ENCODE results near the gene USP10. TPM values are rescaled to one million over a fixed set of nuclear protein-coding genes. Genes with fewer than 3 reads are reported as not detected.
"Not testable (repeated sequence)": the region's sequence is repeated elsewhere in the genome, so short reads cannot be mapped to it uniquely, and the experiment has no call there.

USP10 gene
- total and polyA plus RNA-seq, 3 experiments from 2014 or later, result 86.1 to 146 (median 143) TPM

DNA sequence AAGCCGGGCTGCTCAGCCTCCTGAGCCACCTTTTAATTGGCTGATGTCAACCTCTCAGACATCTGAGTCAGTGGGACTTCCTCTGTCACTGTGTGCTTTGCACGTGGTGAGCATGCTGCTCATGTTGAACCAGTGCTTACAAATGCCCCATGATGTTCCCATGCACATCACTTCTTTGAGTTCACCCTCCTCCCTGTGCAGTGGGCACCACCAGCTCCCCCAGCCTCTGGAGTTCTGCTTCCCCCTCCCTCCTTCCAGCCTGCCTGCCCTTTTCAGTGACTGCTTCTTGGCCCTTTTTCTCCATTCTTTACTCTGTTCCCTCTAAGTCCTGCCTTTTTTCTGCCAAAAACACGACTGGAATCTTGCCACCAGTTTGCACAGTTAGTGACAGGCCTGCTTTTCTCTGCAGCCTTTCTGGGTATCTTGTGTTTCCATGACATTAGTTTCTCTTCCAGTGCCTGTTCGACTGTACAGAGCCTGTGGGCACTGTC lies 41.6 kb downstream of the USP10 start:
- Mint-ChIP-seq H3K9me3 (no peaks in the 10 kb centered on the region), H3K4me3 (no peak overlapping the region), H3K4me1 (peaks cover 21 to 51% (median 42%) of the 10 kb centered on the region in 3 donors), H3K27ac (peak overlapping the region in 2 of 8 donors; percentile 32 to 94), H3K36me3 (peaks cover 4 to 66% (median 14%) of the 10 kb centered on the region in 3 donors), H3K27me3 (peaks cover 0 to 1% of the 10 kb centered on the region in 2 donors)
- H3K4me1 ChIP-seq (ENCODE audit: insufficient read depth, low read length), result peaks cover 14% of the 10 kb centered on the region
- no peak overlapping the region for H3K4me3 ChIP-seq (ENCODE audit: low read length)
- no peak overlapping the region for H3K27ac ChIP-seq (ENCODE audit: low read depth, low read length)
- POLR2A ChIA-PET, result no interaction called here
- peaks cover 22% of the 10 kb centered on the region for H3K36me3 ChIP-seq (ENCODE audit: insufficient read depth, low read length)
- no peaks in the 10 kb centered on the region for H3K27me3 ChIP-seq (ENCODE audit: insufficient read depth, low read length, poor library complexity, severe bottlenecking)
- DNase-seq, result no peak
- no peaks in the 10 kb centered on the region for H3K9me3 ChIP-seq (ENCODE audit: low read length)
- CTCF ChIA-PET, result interaction anchor here (1.4 to 6.3 kb wide), 5 partner anchors 13 to 231 kb away, joined by 3 to 59 read pairs (median 16); no protein-coding TSS in a partner anchor

DNA sequence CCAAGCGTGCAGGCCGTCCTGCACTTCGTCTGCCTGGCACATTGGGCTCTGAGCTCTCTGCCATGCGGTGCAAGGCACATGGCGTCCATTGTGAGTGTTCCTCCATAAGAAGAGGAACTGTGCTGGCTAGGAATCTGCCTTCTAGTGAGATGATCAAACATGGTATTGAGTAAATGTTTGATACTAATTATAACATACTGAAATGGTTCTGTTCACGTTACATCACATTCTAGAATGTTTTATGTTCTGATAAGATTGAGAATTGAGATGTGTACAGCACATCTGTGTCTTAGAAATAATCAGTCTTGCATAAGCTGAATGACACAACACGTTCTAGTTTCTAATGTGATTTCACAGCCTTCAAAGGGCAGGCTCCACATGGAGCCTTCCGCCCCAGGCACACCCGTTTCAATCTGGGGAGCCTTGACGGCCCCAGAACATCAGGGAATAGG lies 42.9 kb downstream of the USP10 start:
- Mint-ChIP-seq H3K4me1 (peaks cover 16 to 43% (median 35%) of the 10 kb centered on the region in 3 donors), H3K36me3 (peaks cover 4 to 70% (median 15%) of the 10 kb centered on the region in 3 donors), H3K27me3 (peaks cover 0 to 1% of the 10 kb centered on the region in 2 donors), H3K4me3 (no peak overlapping the region), H3K9me3 (no peaks in the 10 kb centered on the region), H3K27ac (no peak overlapping the region)
- Histone ChIP-seq H3K4me1 (ENCODE audit: insufficient read depth, low read length) (peaks cover 10% of the 10 kb centered on the region), H3K4me3 (ENCODE audit: low read length) (no peak overlapping the region), H3K27me3 (ENCODE audit: insufficient read depth, low read length, poor library complexity, severe bottlenecking) (no peaks in the 10 kb centered on the region), H3K27ac (ENCODE audit: low read depth, low read length) (no peak overlapping the region), H3K9me3 (ENCODE audit: low read length) (no peaks in the 10 kb centered on the region), H3K36me3 (ENCODE audit: insufficient read depth, low read length) (peaks cover 27% of the 10 kb centered on the region)
- POLR2A ChIA-PET, result no interaction called here
- no peak for DNase-seq
- CTCF ChIA-PET, result interaction anchor here (0.9 to 1.0 kb wide), 2 partner anchors 12 to 17 kb away, joined by 3 to 4 read pairs; no protein-coding TSS in a partner anchor

DNA sequence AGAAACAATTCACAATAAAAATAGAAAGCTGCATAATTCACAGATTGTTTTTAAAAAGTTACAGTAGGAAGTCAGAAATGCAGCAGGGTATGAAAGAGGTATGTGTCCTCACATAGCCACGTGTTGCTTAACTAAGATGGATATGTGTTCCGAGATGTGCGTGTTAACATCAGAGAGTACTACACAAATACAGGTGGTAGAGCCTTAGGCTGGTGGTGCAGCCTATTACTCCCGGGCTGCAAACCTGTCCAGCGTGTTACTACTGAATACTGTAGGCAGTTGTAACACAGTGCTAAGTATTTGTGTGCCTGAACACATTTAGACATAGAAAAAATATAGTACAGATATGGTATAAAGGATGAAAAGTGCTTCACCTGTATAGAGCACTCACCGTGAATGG lies 46.4 kb downstream of the USP10 start:
- H3K27me3 Mint-ChIP-seq, result peaks cover 0 to 1% of the 10 kb centered on the region in 2 donors
- ChIA-PET CTCF (interaction anchor here (1.0 to 1.2 kb wide), 2 partner anchors 8 to 14 kb away, joined by 3 to 6 read pairs; no protein-coding TSS in a partner anchor), POLR2A (no interaction called here)

DNA sequence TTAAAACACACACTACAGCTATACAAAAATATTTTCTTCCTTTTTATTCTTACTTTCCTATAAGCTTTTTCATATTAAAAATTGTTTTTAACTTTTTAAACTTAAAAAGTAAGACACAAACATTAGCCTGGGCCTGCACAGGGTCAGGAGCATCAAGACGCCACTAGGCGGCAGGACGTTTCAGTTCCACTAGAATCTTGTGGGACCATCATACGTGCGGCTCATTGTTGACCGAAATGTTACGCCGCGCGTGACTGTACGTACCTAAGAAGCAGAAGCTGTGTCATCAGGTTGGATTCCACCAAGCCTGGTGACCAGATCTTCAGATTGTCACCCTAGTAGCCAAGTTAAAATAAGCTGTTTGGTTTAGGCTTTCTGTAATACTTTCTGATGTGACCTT lies 47.1 kb downstream of the USP10 start:
- Mint-ChIP-seq H3K9me3 (no peaks in the 10 kb centered on the region), H3K4me1 (peaks cover 17 to 43% (median 40%) of the 10 kb centered on the region in 3 donors), H3K27ac (peak overlapping the region in 1 of 8 donors; percentile 53), H3K36me3 (peaks cover 4 to 46% (median 11%) of the 10 kb centered on the region in 3 donors), H3K4me3 (peak overlapping the region in 1 of 7 donors; percentile 23), H3K27me3 (no peaks in the 10 kb centered on the region)
- no peak overlapping the region for H3K4me3 ChIP-seq (ENCODE audit: low read length)
- ChIA-PET CTCF (interaction anchor here (1.0 to 1.2 kb wide), 2 partner anchors 8 to 14 kb away, joined by 3 to 6 read pairs; no protein-coding TSS in a partner anchor), POLR2A (no interaction called here)
- H3K4me1 ChIP-seq (ENCODE audit: insufficient read depth, low read length), result peaks cover 12% of the 10 kb centered on the region
- no peaks in the 10 kb centered on the region for H3K9me3 ChIP-seq (ENCODE audit: low read length)
- H3K27me3 ChIP-seq (ENCODE audit: insufficient read depth, low read length, poor library complexity, severe bottlenecking), result no peaks in the 10 kb centered on the region
- no peak for DNase-seq
- H3K27ac ChIP-seq (ENCODE audit: low read depth, low read length), result no peak overlapping the region
- peaks cover 22% of the 10 kb centered on the region for H3K36me3 ChIP-seq (ENCODE audit: insufficient read depth, low read length)

More for the DNA sequence above, 46.4 kb downstream of the USP10 start:
- Histone ChIP-seq H3K4me1 (ENCODE audit: insufficient read depth, low read length) (peaks cover 5% of the 10 kb centered on the region), H3K27ac (ENCODE audit: low read depth, low read length) (no peak overlapping the region), H3K4me3 (ENCODE audit: low read length) (no peak overlapping the region), H3K36me3 (ENCODE audit: insufficient read depth, low read length) (peaks cover 22% of the 10 kb centered on the region), H3K27me3 (ENCODE audit: insufficient read depth, low read length, poor library complexity, severe bottlenecking) (no peaks in the 10 kb centered on the region), H3K9me3 (ENCODE audit: low read length) (no peaks in the 10 kb centered on the region)
- Mint-ChIP-seq H3K9me3 (no peaks in the 10 kb centered on the region), H3K27ac (peak overlapping the region in 1 of 8 donors; percentile 51), H3K4me1 (peaks cover 14 to 42% (median 39%) of the 10 kb centered on the region in 3 donors), H3K4me3 (no peak overlapping the region), H3K36me3 (peaks cover 4 to 53% (median 15%) of the 10 kb centered on the region in 3 donors)
- DNase-seq, result no peak

DNA sequence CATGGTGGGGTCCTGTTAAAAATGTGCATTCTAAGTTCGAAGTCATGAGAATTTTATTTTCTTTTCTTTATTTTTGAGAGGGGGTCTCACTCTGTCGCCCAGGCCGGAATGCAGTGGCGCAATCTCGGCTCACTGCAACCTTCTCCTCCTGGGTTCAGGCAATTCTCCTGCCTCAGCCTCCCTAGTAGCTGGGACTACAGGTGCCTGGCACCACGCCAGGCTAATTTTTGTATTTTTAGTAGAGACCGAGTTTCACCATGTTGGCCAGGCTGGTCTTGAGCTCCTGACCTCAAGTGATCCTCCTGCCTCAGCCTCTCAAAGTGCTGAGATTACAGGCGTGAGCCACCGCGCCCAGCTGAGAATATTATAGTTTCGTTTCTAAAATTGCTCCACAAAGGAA lies 48.4 kb downstream of the USP10 start:
- H3K27me3 Mint-ChIP-seq; DNase-seq; H3K27ac ChIP-seq (ENCODE audit: low read depth, low read length); POLR2A ChIA-PET; H3K9me3 ChIP-seq (ENCODE audit: low read length); H3K9me3 Mint-ChIP-seq; H3K27ac Mint-ChIP-seq; H3K27me3 ChIP-seq (ENCODE audit: insufficient read depth, low read length, poor library complexity, severe bottlenecking); H3K4me3 Mint-ChIP-seq; H3K4me3 ChIP-seq (ENCODE audit: low read length): not testable (repeated sequence)
- H3K36me3 ChIP-seq (ENCODE audit: insufficient read depth, low read length), result peaks cover 14% of the 10 kb centered on the region
- H3K4me1 ChIP-seq (ENCODE audit: insufficient read depth, low read length), result peaks cover 12% of the 10 kb centered on the region
- Mint-ChIP-seq H3K4me1 (peaks cover 24 to 47% (median 43%) of the 10 kb centered on the region in 3 donors), H3K36me3 (peaks cover 4 to 33% (median 12%) of the 10 kb centered on the region in 3 donors)
- CTCF ChIA-PET, result interaction anchor here (1.2 to 2.0 kb wide), 2 partner anchors 10 to 76 kb away, joined by 3 to 6 read pairs; no protein-coding TSS in a partner anchor

DNA sequence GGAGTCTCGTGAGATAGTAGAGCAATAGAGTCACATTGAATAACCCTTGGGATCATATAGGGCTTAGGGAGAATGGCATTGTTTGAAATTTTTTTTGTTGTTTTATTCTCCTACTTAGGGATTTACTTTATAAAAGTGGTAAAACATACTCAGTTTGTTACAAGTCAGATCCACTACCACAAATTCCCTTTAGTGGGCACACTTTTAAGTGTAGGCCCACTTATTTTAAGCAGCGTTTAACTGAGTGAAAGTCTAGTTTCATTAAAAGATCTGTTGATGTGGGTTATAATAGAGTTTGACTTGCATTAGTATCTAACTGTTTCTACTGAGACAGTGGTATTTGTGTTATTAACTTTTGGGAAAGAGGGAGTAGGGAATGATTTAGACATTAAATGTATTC lies 49.3 kb downstream of the USP10 start:
- ChIA-PET POLR2A (no interaction called here), CTCF (interaction anchor here (1.2 to 2.0 kb wide), 2 partner anchors 11 to 77 kb away, joined by 3 to 6 read pairs; no protein-coding TSS in a partner anchor)
- Histone ChIP-seq H3K27ac (ENCODE audit: low read depth, low read length) (no peak overlapping the region), H3K27me3 (ENCODE audit: insufficient read depth, low read length, poor library complexity, severe bottlenecking) (no peaks in the 10 kb centered on the region), H3K9me3 (ENCODE audit: low read length) (no peaks in the 10 kb centered on the region), H3K4me3 (ENCODE audit: low read length) (no peak overlapping the region), H3K4me1 (ENCODE audit: insufficient read depth, low read length) (peaks cover 13% of the 10 kb centered on the region), H3K36me3 (ENCODE audit: insufficient read depth, low read length) (peaks cover 14% of the 10 kb centered on the region)
- H3K4me3 Mint-ChIP-seq, result no peak overlapping the region
- no peak overlapping the region for H3K27ac Mint-ChIP-seq
- H3K4me1 Mint-ChIP-seq, result peaks cover 32 to 55% (median 48%) of the 10 kb centered on the region in 3 donors
- H3K9me3 Mint-ChIP-seq, result no peaks in the 10 kb centered on the region
- peaks cover 4 to 27% (median 12%) of the 10 kb centered on the region in 3 donors for H3K36me3 Mint-ChIP-seq
- H3K27me3 Mint-ChIP-seq, result no peaks in the 10 kb centered on the region
- no peak for DNase-seq

DNA sequence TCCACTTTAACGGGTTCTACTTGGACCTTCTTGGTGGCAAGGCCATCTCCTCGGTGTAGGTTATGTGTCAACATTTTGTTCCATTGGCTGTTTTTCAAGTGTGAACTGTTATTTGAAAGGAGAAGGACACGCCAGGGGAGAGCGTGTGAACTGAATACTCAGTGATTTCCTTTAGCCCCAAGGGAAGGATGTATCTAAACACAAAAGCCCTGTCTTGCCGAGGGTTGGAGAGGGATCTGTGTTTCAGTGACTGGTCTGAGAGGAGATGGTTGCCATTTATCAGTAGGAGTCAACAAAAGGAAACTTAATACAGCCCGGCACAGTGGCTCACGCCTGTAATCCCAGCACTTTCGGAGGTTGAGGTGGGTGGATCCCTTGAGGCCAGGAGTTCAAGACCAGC lies 50.0 kb downstream of the USP10 start:
- peak overlapping the region in 5 of 8 donors; percentile 21 to 75 (median 43) for H3K27ac Mint-ChIP-seq
- H3K27ac ChIP-seq (ENCODE audit: low read depth, low read length), result no peak overlapping the region
- peak overlapping the region in 1 of 7 donors; percentile 23 for H3K4me3 Mint-ChIP-seq
- H3K4me1 Mint-ChIP-seq, result peaks cover 38 to 63% (median 56%) of the 10 kb centered on the region in 3 donors
- no peaks in the 10 kb centered on the region for H3K9me3 Mint-ChIP-seq
- no peaks in the 10 kb centered on the region for H3K27me3 ChIP-seq (ENCODE audit: insufficient read depth, low read length, poor library complexity, severe bottlenecking)
- no peak for DNase-seq
- ChIA-PET POLR2A (no interaction called here), CTCF (interaction anchor here (1.1 to 1.8 kb wide), 4 partner anchors 11 to 219 kb away, joined by 3 to 11 read pairs (median 4); no protein-coding TSS in a partner anchor)
- H3K36me3 Mint-ChIP-seq, result peaks cover 4 to 24% (median 10%) of the 10 kb centered on the region in 3 donors
- peaks cover 14% of the 10 kb centered on the region for H3K36me3 ChIP-seq (ENCODE audit: insufficient read depth, low read length)
- peaks cover 21% of the 10 kb centered on the region for H3K4me1 ChIP-seq (ENCODE audit: insufficient read depth, low read length)
- no peaks in the 10 kb centered on the region for H3K9me3 ChIP-seq (ENCODE audit: low read length)
- H3K27me3 Mint-ChIP-seq, result no peaks in the 10 kb centered on the region
- H3K4me3 ChIP-seq (ENCODE audit: low read length), result no peak overlapping the region

DNA sequence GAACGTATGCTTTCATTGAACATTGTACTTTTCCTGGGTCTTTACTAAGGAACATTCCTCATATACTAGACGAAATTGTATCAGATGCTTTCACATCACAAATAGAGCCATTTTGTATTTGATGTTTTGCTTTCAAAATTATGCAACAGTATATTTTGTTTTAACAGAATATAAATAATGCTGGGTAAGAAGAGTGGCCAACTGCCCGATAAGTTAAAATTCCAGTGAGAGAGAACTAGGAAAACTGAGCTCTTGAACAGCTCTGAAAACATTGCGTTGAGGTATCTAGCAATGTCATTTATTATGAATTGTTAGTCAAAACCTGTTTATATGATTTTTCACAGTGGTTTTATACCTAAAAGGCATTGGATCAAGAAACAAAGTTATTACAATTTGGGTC lies 50.8 kb downstream of the USP10 start:
- Histone ChIP-seq H3K9me3 (ENCODE audit: low read length) (no peaks in the 10 kb centered on the region), H3K4me3 (ENCODE audit: low read length) (no peak overlapping the region), H3K36me3 (ENCODE audit: insufficient read depth, low read length) (peaks cover 10% of the 10 kb centered on the region), H3K27me3 (ENCODE audit: insufficient read depth, low read length, poor library complexity, severe bottlenecking) (no peaks in the 10 kb centered on the region), H3K4me1 (ENCODE audit: insufficient read depth, low read length) (peaks cover 28% of the 10 kb centered on the region), H3K27ac (ENCODE audit: low read depth, low read length) (no peak overlapping the region)
- Mint-ChIP-seq H3K4me1 (peaks cover 44 to 67% (median 64%) of the 10 kb centered on the region in 3 donors), H3K9me3 (no peaks in the 10 kb centered on the region), H3K27me3 (no peaks in the 10 kb centered on the region), H3K36me3 (peaks cover under 1 to 22% (median 10%) of the 10 kb centered on the region in 3 donors), H3K27ac (peak overlapping the region in 1 of 8 donors; percentile 43), H3K4me3 (no peak overlapping the region)
- ChIA-PET CTCF (interaction anchor here (0.7 to 1.8 kb wide), 5 partner anchors 12 to 218 kb away, joined by 3 to 11 read pairs (median 4); no protein-coding TSS in a partner anchor), POLR2A (interaction anchor here (0.6 kb wide), 1 partner anchor 181 kb away, joined by 3 read pairs; no protein-coding TSS in a partner anchor)
- DNase-seq, result no peak
